ENCODE data around the gene DLG2. TPM values are rescaled to one million over a fixed set of nuclear protein-coding genes. Genes with fewer than 3 reads are reported as not detected.

Gene DLG2
- total RNA-seq, 1 experiment from 2014 or later: 17.5 TPM

GRCh38 chr11:83472806-83473205 lies 2154.3 kb downstream of the DLG2 start:
- Mint-ChIP-seq H3K4me1 (peaks cover 2% of the 10 kb centered on the region; the same call in 1 of the 2 replicates), H3K27me3 (ENCODE audit: low read depth) (no peaks in the 10 kb centered on the region), H3K27ac (no peak overlapping the region), H3K4me3 (no peak overlapping the region), H3K9me3 (no peaks in the 10 kb centered on the region), H3K36me3 (no peaks in the 10 kb centered on the region)
- TF ChIP-seq ZNF281 (CRISPR knock-in tag; IDR thresholded peaks at IDR 0.05) (no peak), OVOL2 (CRISPR knock-in tag; IDR thresholded peaks at IDR 0.05; ENCODE audit: borderline replicate concordance) (no peak), ZNF317 (CRISPR knock-in tag; IDR thresholded peaks at IDR 0.05; ENCODE audit: borderline replicate concordance, low read depth) (no peak), HMGXB4 (CRISPR knock-in tag; IDR thresholded peaks at IDR 0.05) (no peak), NFYB (CRISPR knock-in tag; conservative IDR thresholded peaks at IDR 0.05; ENCODE audit: low read depth) (no peak), TEAD1 (CRISPR knock-in tag; IDR thresholded peaks at IDR 0.05) (no peak), NR2C2 (CRISPR knock-in tag; IDR thresholded peaks at IDR 0.05) (no peak)
- ChIA-PET POLR2A (no interaction called here), CTCF (no interaction called here)
- ATAC-seq: no peak
- DNase-seq (ENCODE audit: low spot score): no peak

- Mint-ChIP-seq H3K27ac (no peak overlapping the region), H3K9me3 (no peaks in the 10 kb centered on the region), H3K4me3 (no peak overlapping the region), H3K36me3 (no peaks in the 10 kb centered on the region), H3K4me1 (peaks cover 2% of the 10 kb centered on the region; the same call in 1 of the 2 replicates), H3K27me3 (ENCODE audit: low read depth) (no peaks in the 10 kb centered on the region)
- ChIA-PET CTCF (no interaction called here), POLR2A (no interaction called here)
- no peak for DNase-seq (ENCODE audit: low spot score)
- ATAC-seq: no peak
- TF ChIP-seq FOXJ3 (CRISPR knock-in tag; IDR thresholded peaks at IDR 0.05; ENCODE audit: borderline replicate concordance) (no peak), ZSCAN18 (CRISPR knock-in tag; IDR thresholded peaks at IDR 0.05) (no peak), ZNF396 (CRISPR knock-in tag; IDR thresholded peaks at IDR 0.05; ENCODE audit: borderline replicate concordance) (no peak), PRDM15 (CRISPR knock-in tag; IDR thresholded peaks at IDR 0.05) (no peak), NR1H2 (CRISPR knock-in tag; IDR thresholded peaks at IDR 0.05) (no peak), ATF2 (CRISPR knock-in tag; IDR thresholded peaks at IDR 0.05; ENCODE audit: borderline replicate concordance, low read depth) (no peak)
Measured at GRCh38 chr11:83471831-83472727, 2155.1 kb downstream of the DLG2 start.

All from WTC11 (cell line).